H1 (cell line): ENCODE data around the gene SEL1L3. TPM values are rescaled to one million over a fixed set of nuclear protein-coding genes. Genes with fewer than 3 reads are reported as not detected.

Experiments used
- CTCF ChIA-PET: fragments of 300-600 bp; sonication (Branson Sonifier 250); formaldehyde crosslinking; loops from one replicate; lab custom pipeline; 2021; ENCODE audit not compliant: partially characterized antibody; lab: Charles Lee
- POLR2A ChIA-PET: fragments of 300-600 bp; sonication (Branson Sonifier 250); formaldehyde crosslinking; loops from one replicate; lab custom pipeline; 2021; ENCODE audit warnings: inconsistent platforms; ENCODE audit not compliant: partially characterized antibody; lab: Charles Lee
- DNase-seq, 2 experiments: peaks; one replicate each; pipeline versions ENCODE4 v3.0.0 to v3.0.0-alpha.2; 2010 to 2022; ENCODE audit warnings: low spot score in 2 of 2, low read depth in 1 of 2, mixed read lengths in 1 of 2
- FAIRE-seq: peaks from 2 replicates; lab custom pipeline; 2011; peaks lifted over from hg19 to GRCh38; lab: Jason Lieb, UNC
- H2AFZ ChIP-seq: 2 replicates; pipeline ENCODE4 v1.8.1; 2012; ENCODE audit warnings: low read length, inconsistent platforms
- H2AK5ac ChIP-seq: 2 replicates; pipeline ENCODE4 v1.6.1; 2013; ENCODE audit warnings: low read depth, low read length
- H2BK120ac ChIP-seq: replicated peaks from 2 replicates; pipeline ENCODE3; 2013; ENCODE audit warnings: low read depth, low read length, inconsistent platforms
- H2BK12ac ChIP-seq: 2 replicates; pipeline ENCODE4 v1.6.1; 2013; ENCODE audit warnings: low read depth, low read length
- H2BK15ac ChIP-seq: 2 replicates; pipeline ENCODE4 v1.6.1; 2013; ENCODE audit warnings: low read length
- H2BK20ac ChIP-seq: 2 replicates; pipeline ENCODE4 v1.6.1; 2013; ENCODE audit warnings: low read length
- H2BK5ac ChIP-seq: 2 replicates; pipeline ENCODE4 v1.6.1; 2013; ENCODE audit warnings: low read depth, low read length
- H3K14ac ChIP-seq: 2 replicates; pipeline ENCODE4 v1.6.1; 2013; ENCODE audit warnings: inconsistent platforms; ENCODE audit not compliant: insufficient read length
- H3K18ac ChIP-seq: 2 replicates; pipeline ENCODE4 v1.6.1; 2013; ENCODE audit warnings: low read length; ENCODE audit errors: extremely low read depth
- H3K23ac ChIP-seq: 2 replicates; pipeline ENCODE4 v1.6.1; 2013; ENCODE audit warnings: inconsistent platforms; ENCODE audit not compliant: insufficient read length
- H3K23me2 ChIP-seq: 2 replicates; pipeline ENCODE4 v1.6.1; 2013; ENCODE audit warnings: low read depth, low read length
- H3K27ac ChIP-seq: 2 replicates; pipeline ENCODE4 v1.6.1; 2011; ENCODE audit warnings: low read depth, low read length, inconsistent platforms
- H3K27me3 ChIP-seq, 4 experiments: replicated peaks in 1 of 4; 1 replicate in 1 of 4; 2 replicates in 3 of 4; pipeline versions ENCODE4 v1.6.1 to v1.8.1; 2011 to 2013; ENCODE audit warnings: low read length in 3 of 4, mild to moderate bottlenecking in 3 of 4, inconsistent platforms in 2 of 4, mixed read lengths in 2 of 4, moderate library complexity in 1 of 4; ENCODE audit not compliant: control insufficient read depth in 3 of 4, insufficient read depth in 3 of 4; ENCODE audit errors: extremely low read depth in 1 of 4
- H3K36me3 ChIP-seq, 4 experiments: 2 replicates each; pipeline versions ENCODE4 v1.6.1 to v1.8.1; 2011 to 2013; ENCODE audit warnings: mild to moderate bottlenecking in 4 of 4, low read length in 3 of 4, moderate library complexity in 2 of 4, control low read depth in 1 of 4, inconsistent platforms in 1 of 4; ENCODE audit not compliant: insufficient read depth in 4 of 4, control insufficient read depth in 2 of 4
- H3K4ac ChIP-seq: replicated peaks from 2 replicates; pipeline ENCODE3; 2013; ENCODE audit warnings: low read length, low read depth, mixed read lengths, inconsistent platforms; ENCODE audit not compliant: insufficient read length
- H3K4me1 ChIP-seq, 4 experiments: replicated peaks in 1 of 4; 1 replicate in 1 of 4; 2 replicates in 3 of 4; pipeline versions ENCODE4 v1.6.1 to v1.8.1; 2011 to 2013; ENCODE audit warnings: low read length in 3 of 4, inconsistent platforms in 2 of 4, mixed read lengths in 1 of 4; ENCODE audit not compliant: insufficient read depth in 4 of 4, control insufficient read depth in 3 of 4
- H3K4me2 ChIP-seq, 2 experiments: 2 replicates each; pipeline versions ENCODE4 v1.6.1 to v1.8.1; 2011 to 2013; ENCODE audit warnings: low read depth in 2 of 2, low read length in 2 of 2, control low read depth in 1 of 2, inconsistent platforms in 1 of 2, mild to moderate bottlenecking in 1 of 2; ENCODE audit not compliant: insufficient read depth in 1 of 2
- H3K4me3 ChIP-seq, 4 experiments: fragments of 200-600, 300-600 bp in 1 of 4; sonication (generic), shearing (Covaris generic), sonication (Bioruptor Twin) in 1 of 4; 2 replicates each; pipeline versions ENCODE4 v1.5.1 to v1.8.1; 2011 to 2016; ENCODE audit warnings: low read length in 4 of 4, low read depth in 3 of 4, control low read depth in 2 of 4, inconsistent platforms in 2 of 4, mild to moderate bottlenecking in 2 of 4, mixed read lengths in 1 of 4, moderate library complexity in 1 of 4; ENCODE audit not compliant: insufficient read depth in 2 of 4; ENCODE audit errors: extremely low read depth in 1 of 4
- H3K56ac ChIP-seq: replicated peaks from 2 replicates; pipeline ENCODE3; 2013; ENCODE audit warnings: low read depth, mild to moderate bottlenecking, mixed read lengths, low read length, inconsistent platforms; ENCODE audit not compliant: insufficient read length
- H3K79me1 ChIP-seq: 2 replicates; pipeline ENCODE4 v1.6.1; 2013; ENCODE audit warnings: low read depth, low read length, control low read depth
- H3K79me2 ChIP-seq, 2 experiments: 2 replicates each; pipeline versions ENCODE4 v1.6.1 to v1.8.1; 2012 to 2013; ENCODE audit warnings: low read length in 2 of 2, mild to moderate bottlenecking in 2 of 2, inconsistent platforms in 1 of 2; ENCODE audit not compliant: insufficient read depth in 2 of 2, control insufficient read depth in 1 of 2
- H3K9ac ChIP-seq, 4 experiments: replicated peaks in 1 of 4; 1 replicate in 1 of 4; 2 replicates in 3 of 4; pipeline versions ENCODE4 v1.6.1 to v1.8.1; 2011 to 2013; ENCODE audit warnings: low read depth in 3 of 4, low read length in 3 of 4, control low read depth in 2 of 4, mild to moderate bottlenecking in 2 of 4, moderate library complexity in 2 of 4, inconsistent platforms in 1 of 4; ENCODE audit errors: extremely low read depth in 1 of 4
- H3K9me3 ChIP-seq, 2 experiments: 2 replicates each; pipeline versions ENCODE4 v1.6.1 to v1.8.1; 2012 to 2013; ENCODE audit warnings: mild to moderate bottlenecking in 2 of 2, moderate library complexity in 2 of 2, control low read depth in 1 of 2, inconsistent platforms in 1 of 2, low read depth in 1 of 2, low read length in 1 of 2, mixed read lengths in 1 of 2; ENCODE audit not compliant: insufficient read depth in 2 of 2
- H4K20me1 ChIP-seq, 2 experiments: replicated peaks in 1 of 2; 2 replicates each; pipeline versions ENCODE3 to v1.8.1; 2011 to 2013; ENCODE audit warnings: inconsistent platforms in 2 of 2, low read length in 2 of 2, mild to moderate bottlenecking in 1 of 2; ENCODE audit not compliant: insufficient read depth in 2 of 2, control insufficient read depth in 1 of 2
- H4K5ac ChIP-seq: 2 replicates; pipeline ENCODE4 v1.6.1; 2013; ENCODE audit warnings: low read length, low read depth, mixed read lengths, inconsistent platforms; ENCODE audit not compliant: insufficient read length
- H4K8ac ChIP-seq: 2 replicates; pipeline ENCODE4 v1.8.0; 2013; ENCODE audit warnings: mild to moderate bottlenecking, moderate library complexity, low read length, inconsistent platforms; ENCODE audit not compliant: insufficient read depth; ENCODE audit errors: extremely low read depth
- H4K91ac ChIP-seq: replicated peaks from 2 replicates; pipeline ENCODE3; 2013; ENCODE audit warnings: low read length, mixed read lengths, inconsistent platforms; ENCODE audit not compliant: insufficient read length
- POU5F1 ChIP-seq: IDR thresholded peaks from 2 replicates; pipeline ENCODE4 v1.6.1; 2011; ENCODE audit warnings: low read depth, mild to moderate bottlenecking, low read length, moderate library complexity
- SP4 ChIP-seq: IDR thresholded peaks from 2 replicates; pipeline ENCODE4 v1.6.1; 2012; ENCODE audit warnings: low read length, inconsistent platforms
- SRF ChIP-seq: IDR thresholded peaks from 2 replicates; pipeline ENCODE4 v1.6.1; 2011; ENCODE audit warnings: mild to moderate bottlenecking, low read depth, low read length, moderate library complexity
- WGBS, 2 experiments: shearing (Covaris generic) in 1 of 2; methylation state at CpG; one replicate each; pipeline versions ENCODE4 v1.1.6 to v1.1.7; 2013 to 2015; ENCODE audit warnings: low lambda C conversion rate in 2 of 2, mixed read lengths in 2 of 2, inconsistent platforms in 1 of 2, low coverage in 1 of 2, missing lambda C conversion rate in 1 of 2; ENCODE audit not compliant: insufficient replicate concordance in 2 of 2, insufficient coverage in 1 of 2, insufficient read length in 1 of 2; ENCODE audit errors: extremely low coverage in 1 of 2, missing lambda C conversion rate in 1 of 2; 5-methylcytosine and 5-hydroxymethylcytosine counted together
- polyA plus RNA-seq, 7 experiments: library from polyadenylated mRNA; depleted of rRNA in 3 of 7; stranded (reverse) in 5 of 7; unstranded in 2 of 7; fragments of >200 nt in 5 of 7; fragments of 200-250 nt in 2 of 7; gene quantifications; 1 replicate in 5 of 7; 2 replicates in 1 of 7; 4 replicates in 1 of 7; pipeline versions ENCODE4 v1.2.1 to v1.2.3, GENCODE V29; 2011 to 2013; ENCODE audit warnings: missing spikeins in 2 of 7, mixed read lengths in 2 of 7
- total RNA-seq: library from RNA; stranded (reverse); fragmentation: NEBNext Ultra II Directional; extraction: Animal tissue kit (Norgen Biotek cat#: 25700); gene quantifications from 2 replicates; pipeline ENCODE4 v1.2.1, GENCODE V29; 2021

SEL1L3 gene
- total and polyA plus RNA-seq, 2 of the 8 experiments (the other 6 are each of a cell fraction or from before 2014, with no cell fraction given) = 18.2 to 54.0 TPM

DNA sequence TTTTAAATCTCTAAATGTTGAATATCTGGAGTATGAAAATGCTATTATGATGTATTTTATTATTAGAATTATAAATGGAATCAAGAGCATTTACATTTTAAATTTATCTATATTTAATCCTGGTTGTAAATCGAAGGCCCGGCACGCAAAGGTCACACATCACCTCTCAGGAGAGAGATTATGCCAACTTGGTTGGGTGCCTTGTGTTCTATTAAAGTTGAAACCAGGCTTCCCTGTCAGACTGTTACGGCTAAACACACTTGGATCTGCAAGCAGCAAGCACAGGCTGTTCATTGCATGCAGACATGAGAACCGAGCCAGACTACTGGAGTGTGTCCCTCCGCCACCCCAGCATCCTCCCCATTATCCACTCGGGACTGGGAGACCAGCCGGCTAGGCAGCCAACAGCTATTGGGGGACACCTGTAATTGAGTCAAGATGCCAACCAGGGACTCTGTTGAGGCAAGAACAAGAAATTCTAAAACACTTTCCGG is 16.4 kb upstream of the SEL1L3 start:
- Histone ChIP-seq H2BK120ac (no peak overlapping the region), H3K79me1 (no peaks in the 10 kb centered on the region), H3K4me1 (peaks cover 0 to 3% (median 0%) of the 10 kb centered on the region in 4 experiments; a peak in 1 of 7 replicates), H3K18ac (no peak overlapping the region), H2AFZ (no peak overlapping the region), H2BK20ac (no peak overlapping the region), H4K5ac (no peak overlapping the region), H3K23me2 (no peaks in the 10 kb centered on the region), H4K20me1 (no peaks in the 10 kb centered on the region), H3K9me3 (no peaks in the 10 kb centered on the region), H2AK5ac (no peak overlapping the region), H2BK5ac (no peak overlapping the region), H3K9ac (no peak overlapping the region), H3K4me2 (no peak overlapping the region), H2BK12ac (no peak overlapping the region), H3K4ac (no peak overlapping the region), H2BK15ac (0 out of 2 replicates have a peak overlapping the region, but pooled peaks have one; percentile 51), H3K27me3 (no peaks in the 10 kb centered on the region; a peak in 1 of 7 replicates), H3K79me2 (no peaks in the 10 kb centered on the region), H3K4me3 (no peak overlapping the region), H3K36me3 (no peaks in the 10 kb centered on the region), H3K56ac (no peak overlapping the region), H3K23ac (no peak overlapping the region), H4K8ac (no peak overlapping the region), H3K27ac (no peak overlapping the region), H3K14ac (no peak overlapping the region), H4K91ac (no peak overlapping the region)
- ChIA-PET CTCF (no interaction called here), POLR2A (interaction anchor here (0.8 kb wide), 1 partner anchor 9 kb away, joined by 3 read pairs; no protein-coding TSS in a partner anchor)
- WGBS, 2 experiments = 84% methylated on average over 9 of the region's 9 CpGs; no CpG with 5 or more reads in 1 of the 2 experiments
- TF ChIP-seq POU5F1 (no peak), SP4 (no peak), SRF (no peak)
- DNase-seq (no peak), FAIRE-seq (no peak)
